MM.1S (cell line): ENCODE results near the gene TNRC18.
"Not testable (repeated sequence)": the region's sequence is repeated elsewhere in the genome, so short reads cannot be mapped to it uniquely, and the experiment has no call there.

Experiments used
- CTCF ChIP-seq: fragments of 300-600 bp; sonication (generic); IDR thresholded peaks from 2 replicates; pipeline ENCODE4 v1.5.1; 2016; ENCODE audit warnings: antibody characterized with exemption, low read length, mixed read lengths
- EZH2 ChIP-seq: fragments of 300-600 bp; sonication (generic); optimal IDR thresholded peaks from 2 replicates; pipeline ENCODE3; 2017; ENCODE audit warnings: low read depth, mild to moderate bottlenecking, antibody characterized with exemption, low read length, mixed read lengths

GRCh38 chr7:5269992-5270657, 153.5 kb downstream of the TNRC18 start:
- not testable (repeated sequence) for TF ChIP-seq CTCF, EZH2
